GM18505 (cell line): Measurements from ENCODE around the gene PPP1R2.
"Not testable (repeated sequence)": the region's sequence is repeated elsewhere in the genome, so short reads cannot be mapped to it uniquely, and the experiment has no call there.

ENCODE experiments used
- ATAC-seq: cut with Tn5 transposase; IDR thresholded peaks from one replicate; pipeline ENCODE4 v1.9.1; 2021; ENCODE audit not compliant: unreplicated experiment
- POLR2A ChIP-seq: IDR thresholded peaks from 4 replicates; pipeline ENCODE4 v1.6.1; 2011; ENCODE audit warnings: borderline replicate concordance; ENCODE audit not compliant: insufficient read depth, insufficient read length; ENCODE audit errors: extremely low read depth

The PPP1R2 gene

GRCh38 chr3:195511136-195511535, 32.0 kb downstream of the PPP1R2 start:
- no peak for TF ChIP-seq POLR2A
- ATAC-seq: no peak

DNA sequence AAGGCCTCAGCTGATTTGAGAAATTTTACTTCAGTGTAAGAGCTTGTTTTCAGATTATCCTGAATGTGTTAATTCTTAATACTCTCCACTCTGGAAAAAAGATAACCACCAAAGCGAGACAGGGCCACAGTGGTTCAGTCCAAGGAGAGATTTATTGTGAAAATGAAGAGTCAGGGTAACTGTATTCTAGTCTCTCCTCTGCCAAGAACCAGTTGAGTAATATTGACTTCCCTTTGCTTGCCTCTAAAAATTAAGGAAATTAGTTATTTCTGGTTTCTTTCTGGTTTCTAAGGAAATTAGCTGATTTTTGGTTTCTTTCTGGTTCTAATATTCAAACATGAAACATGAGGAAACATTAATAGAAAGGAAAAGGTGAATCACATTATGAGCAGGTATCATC, 34.9 kb downstream of the PPP1R2 start:
- no peak for TF ChIP-seq POLR2A
- no peak for ATAC-seq

DNA sequence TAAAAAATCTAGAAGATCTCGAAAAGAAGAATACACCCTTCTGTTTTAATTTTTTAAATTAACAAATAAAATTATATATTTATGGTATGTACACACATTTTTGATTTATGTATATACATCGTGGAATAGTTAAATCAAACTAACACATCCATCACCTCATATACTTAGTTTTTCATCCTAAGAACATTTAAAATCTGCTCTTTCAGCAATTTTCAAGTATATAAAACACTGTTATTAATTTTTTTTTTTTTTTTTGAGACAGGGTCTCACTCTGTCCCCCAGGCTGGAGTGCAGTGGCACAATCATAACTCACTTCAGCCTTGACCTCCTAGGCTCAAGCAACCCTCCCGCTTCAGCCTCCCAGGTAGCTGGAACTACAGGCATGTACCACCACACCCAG, 67.5 kb downstream of the PPP1R2 start:
- no peak for TF ChIP-seq POLR2A
- no peak for ATAC-seq

- ATAC-seq: not testable (repeated sequence)
These were observed 68.0 kb downstream of the PPP1R2 start for GRCh38 chr3:195475116-195475515.

DNA sequence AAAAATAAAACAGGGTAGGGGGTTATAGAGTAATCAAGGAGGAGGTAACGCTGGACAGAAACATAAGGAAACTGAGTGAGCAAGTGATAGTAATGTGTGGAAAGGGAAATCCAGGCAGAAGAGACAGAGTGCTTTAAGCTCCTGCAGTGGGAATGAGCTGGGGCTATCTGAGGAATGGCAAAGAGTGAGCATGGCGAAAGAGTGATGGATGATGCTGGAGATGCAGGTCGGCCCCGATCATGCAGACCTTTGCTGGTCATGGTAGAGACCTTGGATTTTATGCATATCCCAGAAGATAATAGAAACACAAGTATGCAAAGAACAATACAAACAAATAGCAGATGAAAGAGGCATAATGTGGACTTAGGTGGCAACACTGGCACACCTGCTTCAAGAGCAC, 74.3 kb downstream of the PPP1R2 start:
- TF ChIP-seq POLR2A: no peak
- no peak for ATAC-seq

- TF ChIP-seq POLR2A: no peak
- no peak for ATAC-seq
These were observed 74.7 kb downstream of the PPP1R2 start for GRCh38 chr3:195468391-195468776.

GRCh38 chr3:195467641-195468390, 75.3 kb downstream of the PPP1R2 start:
- ATAC-seq: no peak

GRCh38 chr3:195466251-195466650, 76.9 kb downstream of the PPP1R2 start:
- ATAC-seq: no peak
- no peak for TF ChIP-seq POLR2A

More at GRCh38 chr3:195467641-195468390, 75.3 kb downstream of the PPP1R2 start:
- no peak for TF ChIP-seq POLR2A
